Activated CD8-positive, alpha-beta T cell treated with anti-CD3 and anti-CD28 coated beads for 36 hours (primary cell): ENCODE measurements around the gene NFKBIA. TPM values are rescaled to one million over a fixed set of nuclear protein-coding genes. Genes with fewer than 3 reads are reported as not detected.

Experiments used
- ATAC-seq: fragments of 200-7000 bp; cut with Tn5 transposase; one replicate; pipeline ENCODE4 v1.10.0; 2021; ENCODE audit warnings: mild to moderate bottlenecking, moderate library complexity
- CTCF ChIA-PET: fragments of 350-600 bp; sonication (Branson Sonifier 250); formaldehyde crosslinking; loops from one replicate; lab custom pipeline; 2021; ENCODE audit warnings: antibody characterized with exemption; lab: Charles Lee
- POLR2A ChIA-PET: fragments of 350-600 bp; sonication (Branson Sonifier 250); formaldehyde crosslinking; loops from one replicate; lab custom pipeline; 2021; ENCODE audit warnings: antibody characterized with exemption; lab: Charles Lee
- DNase-seq: peaks from one replicate; pipeline ENCODE4 v3.0.0-alpha.2; 2020
- H3K27ac Mint-ChIP-seq: one replicate; pipeline ENCODE4 v1.8.0; 2021; ENCODE audit warnings: mild to moderate bottlenecking, mixed read lengths
- H3K27me3 Mint-ChIP-seq: one replicate; pipeline ENCODE4 v1.8.0; 2021; ENCODE audit warnings: mixed read lengths
- H3K36me3 Mint-ChIP-seq: one replicate; pipeline ENCODE4 v1.8.0; 2021; ENCODE audit warnings: low read depth, mixed read lengths
- H3K4me1 Mint-ChIP-seq: one replicate; pipeline ENCODE4 v1.8.0; 2021; ENCODE audit warnings: low read depth, mixed read lengths
- H3K4me3 Mint-ChIP-seq: one replicate; pipeline ENCODE4 v1.8.0; 2021; ENCODE audit warnings: mild to moderate bottlenecking, moderate library complexity, mixed read lengths
- H3K9me3 Mint-ChIP-seq: one replicate; pipeline ENCODE4 v1.8.0; 2021; ENCODE audit warnings: mixed read lengths
- CTCF ChIP-seq: fragments of 200-600 bp; IDR thresholded peaks from one replicate; pipeline ENCODE4 v1.8.0; 2022; ENCODE audit warnings: antibody characterized with exemption, mild to moderate bottlenecking
- intact Hi-C: fragments of 100-400 bp; cut with micrococcal nuclease; formaldehyde crosslinking; loops from one replicate; pipeline ENCODE4 v1.10.0; 2022
- total RNA-seq, 2 experiments: library from RNA; stranded (reverse); gene quantifications; one replicate each; pipeline ENCODE4 v1.2.3, GENCODE V29; 2021

The NFKBIA gene
- total RNA-seq, 2 experiments from 2014 or later: 218 to 227 TPM

GRCh38 chr14:35369701-35370191 is 34.8 kb downstream of the NFKBIA start:
- Mint-ChIP-seq H3K27ac (no peak overlapping the region), H3K36me3 (no peaks in the 10 kb centered on the region), H3K4me3 (no peak overlapping the region), H3K27me3 (no peaks in the 10 kb centered on the region), H3K9me3 (peaks cover 7% of the 10 kb centered on the region), H3K4me1 (peaks cover 53% of the 10 kb centered on the region)
- ChIA-PET CTCF (interaction anchor here (0.7 to 2.5 kb wide), 5 partner anchors 32 to 140 kb away, joined by 3 to 8 read pairs (median 3); partner anchors contain the start of gene NFKBIA), POLR2A (interaction anchor here (1.0 to 10.2 kb wide), 3 partner anchors 17 to 55 kb away, joined by 3 to 150 read pairs (median 3); partner anchors contain the start of gene NFKBIA)
- no peak for TF ChIP-seq CTCF
- DNase-seq (peak; percentile 33), ATAC-seq (no peak)
- intact Hi-C loops: loop anchor here (5.0 kb wide), 1 partner anchor 33 kb away; the partner anchor contains the start of gene NFKBIA

GRCh38 chr14:35368583-35369392 is 35.8 kb downstream of the NFKBIA start:
- no peak for TF ChIP-seq CTCF
- no peak for ATAC-seq
- DNase-seq: peak; percentile 32
- ChIA-PET POLR2A (interaction anchor here (0.5 to 10.2 kb wide), 12 partner anchors 13 to 438 kb away, joined by 3 to 150 read pairs (median 4); partner anchors contain the start of genes NFKBIA, PPP2R3C and PSMA6), CTCF (interaction anchor here (0.9 to 2.6 kb wide), 12 partner anchors 8 to 77 kb away, joined by 3 to 9 read pairs (median 4); partner anchors contain the start of genes NFKBIA and PSMA6)
- Mint-ChIP-seq H3K4me1 (peaks cover 53% of the 10 kb centered on the region), H3K4me3 (no peak overlapping the region), H3K36me3 (no peaks in the 10 kb centered on the region), H3K27me3 (no peaks in the 10 kb centered on the region), H3K9me3 (peaks cover 7% of the 10 kb centered on the region), H3K27ac (peak overlapping the region; percentile 94)
- intact Hi-C loops: loop anchor here (5.0 kb wide), 1 partner anchor 34 kb away; the partner anchor contains the start of gene NFKBIA

- peak; percentile 54 for DNase-seq
Observed at GRCh38 chr14:35368139-35368460, 36.4 kb downstream of the NFKBIA start.

GRCh38 chr14:35367056-35367372 is 37.5 kb downstream of the NFKBIA start:
- Mint-ChIP-seq H3K27ac (peak overlapping the region; percentile 94), H3K4me3 (peak overlapping the region; percentile 40), H3K27me3 (no peaks in the 10 kb centered on the region), H3K4me1 (peaks cover 59% of the 10 kb centered on the region), H3K36me3 (no peaks in the 10 kb centered on the region), H3K9me3 (peaks cover 7% of the 10 kb centered on the region)
- DNase-seq (no peak), ATAC-seq (no peak)
- ChIA-PET POLR2A (interaction anchor here (0.5 to 10.2 kb wide), 11 partner anchors 9 to 75 kb away, joined by 3 to 150 read pairs (median 6); partner anchors contain the start of genes NFKBIA and PSMA6), CTCF (interaction anchor here (2.6 kb wide), 1 partner anchor 52 kb away, joined by 7 read pairs; no protein-coding TSS in a partner anchor)
- TF ChIP-seq CTCF: no peak
- intact Hi-C loops: loop anchor here (5.0 kb wide), 1 partner anchor 35 kb away; the partner anchor contains the start of gene NFKBIA

More at GRCh38 chr14:35368139-35368460, 36.4 kb downstream of the NFKBIA start:
- peak overlapping the region; percentile 94 for H3K27ac Mint-ChIP-seq
- TF ChIP-seq CTCF: no peak
- POLR2A ChIA-PET: interaction anchor here (0.5 to 10.2 kb wide), 12 partner anchors 12 to 438 kb away, joined by 3 to 150 read pairs (median 5); partner anchors contain the start of genes NFKBIA, PPP2R3C and PSMA6
- H3K9me3 Mint-ChIP-seq: peaks cover 7% of the 10 kb centered on the region
- intact Hi-C loops: loop anchor here (5.0 kb wide), 1 partner anchor 34 kb away; the partner anchor contains the start of gene NFKBIA
- no peaks in the 10 kb centered on the region for H3K36me3 Mint-ChIP-seq
- ATAC-seq: peak; percentile 8
- H3K4me3 Mint-ChIP-seq: peak overlapping the region; percentile 32
- peaks cover 55% of the 10 kb centered on the region for H3K4me1 Mint-ChIP-seq
- CTCF ChIA-PET: interaction anchor here (0.9 to 2.6 kb wide), 11 partner anchors 8 to 139 kb away, joined by 3 to 9 read pairs (median 4); partner anchors contain the start of gene PSMA6
- H3K27me3 Mint-ChIP-seq: no peaks in the 10 kb centered on the region
